GM12878 (cell line): Measurements from ENCODE around the gene PTPRN2.

Experiments used
- ATF3 ChIP-seq: IDR thresholded peaks from 2 replicates; pipeline ENCODE4 v1.6.1; 2011; ENCODE audit warnings: low read depth, mild to moderate bottlenecking, low read length, moderate library complexity, borderline replicate concordance; ENCODE audit errors: extremely low read depth
- FOXM1 ChIP-seq: IDR thresholded peaks from 2 replicates; pipeline ENCODE4 v1.6.1; 2012; ENCODE audit warnings: low read depth, mild to moderate bottlenecking, inconsistent platforms, low read length, moderate library complexity
- JUND ChIP-seq: IDR thresholded peaks from 2 replicates; pipeline ENCODE4 v1.6.1; 2012; ENCODE audit warnings: low read depth, mild to moderate bottlenecking, low read length, improper control_type of control experiment, moderate library complexity
- KAT2A ChIP-seq: conservative IDR thresholded peaks from 2 replicates; pipeline ENCODE4 v1.6.1; 2011; ENCODE audit warnings: low read depth, low read length; ENCODE audit not compliant: control insufficient read depth
- POLR2A ChIP-seq: IDR thresholded peaks from 2 replicates; pipeline ENCODE4 v1.6.1; 2011; ENCODE audit warnings: low read depth, mild to moderate bottlenecking, low read length
- SREBF2 ChIP-seq: IDR thresholded peaks from 2 replicates; pipeline ENCODE4 v1.6.1; 2012; ENCODE audit warnings: mild to moderate bottlenecking, low read length
- SRF ChIP-seq, 2 experiments: IDR thresholded peaks; 2 replicates each; pipeline ENCODE4 v1.6.1; 2011; ENCODE audit warnings: low read depth in 2 of 2, low read length in 2 of 2, mild to moderate bottlenecking in 1 of 2, moderate library complexity in 1 of 2
- TCF3 ChIP-seq: IDR thresholded peaks from 2 replicates; pipeline ENCODE4 v1.6.1; 2012; ENCODE audit warnings: low read depth, mild to moderate bottlenecking, low read length, borderline replicate concordance; ENCODE audit not compliant: insufficient read depth
- TCF7 ChIP-seq: IDR thresholded peaks from 2 replicates; pipeline ENCODE4 v1.6.1; 2014; ENCODE audit warnings: antibody characterized with exemption, borderline replicate concordance
- TF ChIP-seq, protein P1 (sequence below), 3 experiments: IDR thresholded peaks in 2 of 3; conservative IDR thresholded peaks in 1 of 3; 2 replicates each; pipeline ENCODE4 v1.5.1; 2011; ENCODE audit warnings: low read depth in 3 of 3, low read length in 3 of 3, mild to moderate bottlenecking in 3 of 3, control low read depth in 2 of 3, moderate library complexity in 2 of 3, inconsistent platforms in 1 of 3, mixed read lengths in 1 of 3; ENCODE audit not compliant: control insufficient read depth in 2 of 3, insufficient read depth in 1 of 3; ENCODE audit errors: extremely low read depth in 1 of 3

GRCh38 chr7:158460665-158461064 lies 127.0 kb downstream of the PTPRN2 start:
- TF ChIP-seq SRF (IDR thresholded peaks at IDR 0.05; ENCODE audit: low read depth in 2 of 2, low read length in 2 of 2) (no peak), KAT2A (no peak), JUND (no peak), FOXM1 (no peak), ATF3 (no peak), TCF3 (no peak), TCF7 (no peak), SREBF2 (no peak), POLR2A (no peak)
- TF ChIP-seq, protein P1, sequence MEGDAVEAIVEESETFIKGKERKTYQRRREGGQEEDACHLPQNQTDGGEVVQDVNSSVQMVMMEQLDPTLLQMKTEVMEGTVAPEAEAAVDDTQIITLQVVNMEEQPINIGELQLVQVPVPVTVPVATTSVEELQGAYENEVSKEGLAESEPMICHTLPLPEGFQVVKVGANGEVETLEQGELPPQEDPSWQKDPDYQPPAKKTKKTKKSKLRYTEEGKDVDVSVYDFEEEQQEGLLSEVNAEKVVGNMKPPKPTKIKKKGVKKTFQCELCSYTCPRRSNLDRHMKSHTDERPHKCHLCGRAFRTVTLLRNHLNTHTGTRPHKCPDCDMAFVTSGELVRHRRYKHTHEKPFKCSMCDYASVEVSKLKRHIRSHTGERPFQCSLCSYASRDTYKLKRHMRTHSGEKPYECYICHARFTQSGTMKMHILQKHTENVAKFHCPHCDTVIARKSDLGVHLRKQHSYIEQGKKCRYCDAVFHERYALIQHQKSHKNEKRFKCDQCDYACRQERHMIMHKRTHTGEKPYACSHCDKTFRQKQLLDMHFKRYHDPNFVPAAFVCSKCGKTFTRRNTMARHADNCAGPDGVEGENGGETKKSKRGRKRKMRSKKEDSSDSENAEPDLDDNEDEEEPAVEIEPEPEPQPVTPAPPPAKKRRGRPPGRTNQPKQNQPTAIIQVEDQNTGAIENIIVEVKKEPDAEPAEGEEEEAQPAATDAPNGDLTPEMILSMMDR (IDR thresholded peaks at IDR 0.05 in 2 of 3, conservative IDR thresholded peaks at IDR 0.05 in 1 of 3; ENCODE audit: control insufficient read depth in 2 of 3, extremely low read depth in 1 of 3, insufficient read depth in 1 of 3, low read depth in 3 of 3, low read length in 3 of 3), result no peak
